Measurements from ENCODE around the gene CAVIN2.

CAVIN2 gene

GRCh38 chr2:191864628-191865374, 17.9 kb upstream of the CAVIN2 start:
- no peak for DNase-seq (ENCODE audit: low spot score)

- DNase-seq (ENCODE audit: low spot score), result no peak
These were observed 17.1 kb upstream of the CAVIN2 start for GRCh38 chr2:191863988-191864387.

- no peak for DNase-seq (ENCODE audit: low spot score)
These were observed 15.4 kb upstream of the CAVIN2 start for GRCh38 chr2:191862156-191862775.

GRCh38 chr2:191860760-191861466, 14.0 kb upstream of the CAVIN2 start:
- no peak for DNase-seq (ENCODE audit: low spot score)

- DNase-seq (ENCODE audit: low spot score), result no peak
These were observed 12.8 kb upstream of the CAVIN2 start for GRCh38 chr2:191859681-191860080.

- DNase-seq (ENCODE audit: low spot score), result no peak
These were observed 11.0 kb upstream of the CAVIN2 start for GRCh38 chr2:191857886-191858285.

- DNase-seq (ENCODE audit: low spot score), result no peak
These were observed 10.4 kb upstream of the CAVIN2 start for GRCh38 chr2:191857259-191857805.

- DNase-seq (ENCODE audit: low spot score), result no peak
These were observed 9.4 kb upstream of the CAVIN2 start for GRCh38 chr2:191856111-191856876.

GRCh38 chr2:191855382-191855781, 8.5 kb upstream of the CAVIN2 start:
- no peak for DNase-seq (ENCODE audit: low spot score)

- DNase-seq (ENCODE audit: low spot score), result no peak
These were observed 7.8 kb upstream of the CAVIN2 start for GRCh38 chr2:191854382-191855372.

- no peak for DNase-seq (ENCODE audit: low spot score)
These were observed 7.0 kb upstream of the CAVIN2 start for GRCh38 chr2:191853843-191854242.

- no peak for DNase-seq (ENCODE audit: low spot score)
These were observed 4.3 kb upstream of the CAVIN2 start for GRCh38 chr2:191851158-191851557.

GRCh38 chr2:191848771-191849767, 2.2 kb upstream of the CAVIN2 start:
- no peak for DNase-seq (ENCODE audit: low spot score)

GRCh38 chr2:191847764-191848163, 876 bp upstream of the CAVIN2 start:
- DNase-seq (ENCODE audit: low spot score), result no peak

- DNase-seq (ENCODE audit: low spot score), result no peak
These were observed 893 bp downstream of the CAVIN2 start for GRCh38 chr2:191845876-191846514.

GRCh38 chr2:191845248-191845715, 1.6 kb downstream of the CAVIN2 start:
- DNase-seq (ENCODE audit: low spot score), result no peak

GRCh38 chr2:191844706-191845105, 2.2 kb downstream of the CAVIN2 start:
- no peak for DNase-seq (ENCODE audit: low spot score)

GRCh38 chr2:191840921-191841320, 6.0 kb downstream of the CAVIN2 start:
- no peak for DNase-seq (ENCODE audit: low spot score)

Measured in CD4-positive, alpha-beta T cell treated with Interleukin-6 at 100 ng/mL for 8 hours (primary cell).